Nephron progenitor cell (in vitro differentiated cells): ENCODE measurements around the gene TRIM29.

Source experiments
- DNase-seq: peaks from one replicate; pipeline ENCODE4 v3.0.0; 2021
- H3K27ac Mint-ChIP-seq: 2 replicates; pipeline ENCODE4 v1.8.0; 2021; ENCODE audit warnings: mild to moderate bottlenecking, moderate library complexity, mixed read lengths
- H3K27me3 Mint-ChIP-seq: 2 replicates; pipeline ENCODE4 v1.8.0; 2021; ENCODE audit warnings: mild to moderate bottlenecking, low read depth, mixed read lengths; ENCODE audit not compliant: poor library complexity
- H3K36me3 Mint-ChIP-seq: 2 replicates; pipeline ENCODE4 v1.8.0; 2021; ENCODE audit warnings: low read depth, mixed read lengths
- H3K4me1 Mint-ChIP-seq: 2 replicates; pipeline ENCODE4 v1.8.0; 2021; ENCODE audit warnings: mixed read lengths
- H3K4me3 Mint-ChIP-seq: 2 replicates; pipeline ENCODE4 v1.8.0; 2021; ENCODE audit warnings: mild to moderate bottlenecking, moderate library complexity, mixed read lengths
- H3K9me3 Mint-ChIP-seq: 2 replicates; pipeline ENCODE4 v1.8.0; 2021; ENCODE audit warnings: mild to moderate bottlenecking, moderate library complexity, mixed read lengths
- TF ChIP-seq, protein P1 (sequence below): fragments of 200-600 bp; sonication (generic); IDR thresholded peaks from 2 replicates; pipeline ENCODE4 v1.5.0; 2021; ENCODE audit warnings: antibody characterized with exemption

Gene TRIM29

DNA sequence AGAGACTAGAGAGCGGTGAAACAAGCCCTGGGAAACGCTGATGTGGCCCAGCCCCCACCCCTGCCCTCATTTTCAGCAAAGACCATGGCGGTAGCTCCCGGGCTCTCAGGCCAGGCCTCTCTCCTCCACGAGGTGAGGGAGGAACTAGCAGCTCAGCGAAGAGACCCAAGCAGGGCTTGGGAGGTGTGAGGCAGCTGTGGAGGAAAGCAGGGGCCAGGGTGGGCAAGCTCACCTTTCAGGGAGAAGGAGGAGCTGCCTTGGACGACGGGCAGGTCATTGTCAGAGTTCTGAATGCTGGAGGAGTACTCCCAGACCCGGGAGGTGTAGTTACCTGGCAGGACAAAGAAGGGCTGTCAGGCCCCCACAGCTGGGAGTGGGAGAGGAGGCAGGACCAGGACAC is 19.9 kb downstream of the TRIM29 start:
- H3K27ac Mint-ChIP-seq, result no peak overlapping the region
- TF ChIP-seq, protein P1, sequence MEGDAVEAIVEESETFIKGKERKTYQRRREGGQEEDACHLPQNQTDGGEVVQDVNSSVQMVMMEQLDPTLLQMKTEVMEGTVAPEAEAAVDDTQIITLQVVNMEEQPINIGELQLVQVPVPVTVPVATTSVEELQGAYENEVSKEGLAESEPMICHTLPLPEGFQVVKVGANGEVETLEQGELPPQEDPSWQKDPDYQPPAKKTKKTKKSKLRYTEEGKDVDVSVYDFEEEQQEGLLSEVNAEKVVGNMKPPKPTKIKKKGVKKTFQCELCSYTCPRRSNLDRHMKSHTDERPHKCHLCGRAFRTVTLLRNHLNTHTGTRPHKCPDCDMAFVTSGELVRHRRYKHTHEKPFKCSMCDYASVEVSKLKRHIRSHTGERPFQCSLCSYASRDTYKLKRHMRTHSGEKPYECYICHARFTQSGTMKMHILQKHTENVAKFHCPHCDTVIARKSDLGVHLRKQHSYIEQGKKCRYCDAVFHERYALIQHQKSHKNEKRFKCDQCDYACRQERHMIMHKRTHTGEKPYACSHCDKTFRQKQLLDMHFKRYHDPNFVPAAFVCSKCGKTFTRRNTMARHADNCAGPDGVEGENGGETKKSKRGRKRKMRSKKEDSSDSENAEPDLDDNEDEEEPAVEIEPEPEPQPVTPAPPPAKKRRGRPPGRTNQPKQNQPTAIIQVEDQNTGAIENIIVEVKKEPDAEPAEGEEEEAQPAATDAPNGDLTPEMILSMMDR, result no peak
- no peak overlapping the region for H3K4me3 Mint-ChIP-seq

DNA sequence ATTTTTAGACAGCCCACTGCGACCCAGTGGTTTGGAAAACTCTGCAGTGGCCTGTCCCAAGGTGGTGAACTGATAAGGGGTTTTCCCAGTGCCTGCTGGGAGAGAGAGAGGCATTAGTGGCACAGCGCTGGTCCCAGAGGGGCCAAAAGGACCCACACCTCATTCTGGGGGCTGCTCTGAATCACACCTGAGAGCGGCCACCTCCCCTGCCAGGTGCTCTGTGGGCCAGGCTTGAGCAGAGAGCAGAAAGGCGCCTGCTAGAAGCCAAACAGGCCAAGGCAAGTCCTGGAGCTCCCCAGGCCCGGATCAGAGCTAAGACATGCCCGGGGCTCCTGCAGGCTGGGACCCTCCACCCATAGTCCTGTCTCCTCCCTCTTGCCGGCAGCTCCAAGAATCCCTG is 20.9 kb downstream of the TRIM29 start:
- Mint-ChIP-seq H3K4me3 (no peak overlapping the region), H3K4me1 (peaks cover 39% of the 10 kb centered on the region), H3K36me3 (no peaks in the 10 kb centered on the region), H3K27ac (no peak overlapping the region), H3K27me3 (peaks cover 57% of the 10 kb centered on the region), H3K9me3 (no peaks in the 10 kb centered on the region)
- no peak for DNase-seq
- TF ChIP-seq, protein P1, result no peak

More for the DNA sequence above, 19.9 kb downstream of the TRIM29 start:
- no peaks in the 10 kb centered on the region for H3K9me3 Mint-ChIP-seq
- no peak for DNase-seq
- H3K27me3 Mint-ChIP-seq, result peaks cover 49% of the 10 kb centered on the region
- H3K36me3 Mint-ChIP-seq, result no peaks in the 10 kb centered on the region
- peaks cover 39% of the 10 kb centered on the region for H3K4me1 Mint-ChIP-seq

DNA sequence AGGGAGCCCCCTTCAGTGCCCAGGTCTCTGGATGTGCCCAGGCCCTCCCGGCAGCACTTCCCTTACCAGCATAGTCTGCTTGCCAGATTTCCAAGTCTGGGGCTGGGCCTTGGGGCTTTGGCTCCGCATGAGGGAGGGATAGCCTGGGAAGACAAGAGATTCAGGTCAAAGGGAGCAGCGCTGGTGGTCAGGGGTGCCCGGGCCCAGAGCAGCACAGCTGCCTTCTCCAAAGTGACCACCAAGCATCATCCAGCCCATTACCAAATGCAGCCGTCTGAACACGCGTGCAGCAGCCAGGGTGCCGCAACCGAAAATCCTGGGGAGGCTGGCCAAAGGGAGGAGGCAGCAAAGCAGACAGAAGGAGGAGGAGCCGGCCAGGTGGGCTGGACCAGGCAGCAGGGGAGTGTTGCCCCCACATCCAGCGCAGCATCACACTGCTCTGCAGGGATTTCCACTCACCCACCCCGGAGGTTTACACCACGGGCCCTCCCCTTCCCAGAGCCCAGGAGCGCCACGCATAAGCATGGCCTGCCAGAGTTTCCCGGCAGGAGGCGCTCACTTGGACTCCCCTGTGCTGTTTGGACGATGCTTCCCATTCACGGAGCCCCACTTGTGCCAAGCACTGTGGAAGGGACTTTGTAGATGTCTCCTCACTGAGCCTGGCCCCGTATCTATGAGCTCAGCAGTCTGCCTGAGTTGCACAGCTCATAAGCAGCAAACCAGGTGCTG is 22.5 kb downstream of the TRIM29 start:
- no peak overlapping the region for H3K4me3 Mint-ChIP-seq
- no peak overlapping the region for H3K27ac Mint-ChIP-seq
- H3K27me3 Mint-ChIP-seq, result peaks cover 67% of the 10 kb centered on the region
- TF ChIP-seq, protein P1, result no peak
- H3K9me3 Mint-ChIP-seq, result no peaks in the 10 kb centered on the region
- DNase-seq, result no peak
- peaks cover 29% of the 10 kb centered on the region for H3K4me1 Mint-ChIP-seq
- H3K36me3 Mint-ChIP-seq, result no peaks in the 10 kb centered on the region

DNA sequence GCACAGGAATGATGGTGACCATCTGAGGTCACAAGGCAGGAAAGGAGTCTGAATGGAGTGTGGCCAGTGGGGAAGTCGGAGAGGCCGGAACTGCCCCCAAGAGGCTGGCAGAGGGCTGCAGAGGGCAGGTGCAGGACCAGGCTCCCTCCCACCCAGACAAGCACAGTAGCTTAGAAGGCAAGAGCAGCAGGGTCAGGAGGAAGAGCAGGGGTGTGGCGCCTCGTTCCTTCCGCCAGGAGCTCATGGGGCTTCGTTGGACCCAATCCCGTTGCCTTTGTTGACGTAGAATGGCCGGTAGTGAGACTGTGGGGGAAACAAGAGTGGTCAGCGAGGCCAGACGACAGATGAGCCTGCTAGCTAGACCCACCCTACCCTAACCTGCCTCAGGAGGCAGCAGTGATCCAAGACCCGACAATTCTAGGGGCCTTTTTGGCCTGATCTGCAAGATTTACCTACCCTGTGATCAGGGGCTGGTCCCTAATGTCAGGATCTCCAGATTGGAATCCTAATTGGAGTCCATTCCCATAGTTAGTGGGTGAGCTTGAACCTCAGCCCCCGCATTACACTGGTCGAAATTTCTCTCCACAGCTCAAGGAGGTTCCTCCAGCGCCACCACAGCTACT is 25.6 kb downstream of the TRIM29 start:
- Mint-ChIP-seq H3K4me1 (peaks cover 1% of the 10 kb centered on the region), H3K27ac (no peak overlapping the region), H3K9me3 (no peaks in the 10 kb centered on the region), H3K4me3 (no peak overlapping the region), H3K27me3 (peaks cover 72% of the 10 kb centered on the region), H3K36me3 (no peaks in the 10 kb centered on the region)
- no peak for DNase-seq
- TF ChIP-seq, protein P1, result no peak

DNA sequence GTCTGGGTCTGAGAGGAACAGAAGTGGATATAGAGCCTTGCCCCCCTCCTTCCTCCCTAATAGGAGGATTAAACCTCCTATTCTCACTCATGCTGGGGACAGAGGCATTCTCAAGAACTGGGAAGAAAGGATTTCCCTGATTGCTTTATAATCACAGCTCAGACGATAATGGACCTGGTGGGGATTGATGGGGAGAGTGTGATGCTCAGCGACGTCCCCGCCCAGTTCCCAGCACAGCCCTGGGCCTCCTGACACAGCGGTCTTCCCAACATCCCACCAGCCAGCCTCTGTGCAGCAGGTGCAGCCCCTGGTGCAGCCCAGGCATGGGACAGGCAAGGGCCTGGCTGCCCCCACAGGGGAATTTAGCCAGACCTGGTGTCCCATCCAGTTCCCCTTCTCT is 28.4 kb downstream of the TRIM29 start:
- Mint-ChIP-seq H3K27ac (no peak overlapping the region), H3K9me3 (peaks cover 8% of the 10 kb centered on the region), H3K36me3 (no peaks in the 10 kb centered on the region), H3K27me3 (peaks cover 60% of the 10 kb centered on the region), H3K4me3 (no peak overlapping the region), H3K4me1 (no peaks in the 10 kb centered on the region)
- no peak for DNase-seq
- TF ChIP-seq, protein P1, result no peak

DNA sequence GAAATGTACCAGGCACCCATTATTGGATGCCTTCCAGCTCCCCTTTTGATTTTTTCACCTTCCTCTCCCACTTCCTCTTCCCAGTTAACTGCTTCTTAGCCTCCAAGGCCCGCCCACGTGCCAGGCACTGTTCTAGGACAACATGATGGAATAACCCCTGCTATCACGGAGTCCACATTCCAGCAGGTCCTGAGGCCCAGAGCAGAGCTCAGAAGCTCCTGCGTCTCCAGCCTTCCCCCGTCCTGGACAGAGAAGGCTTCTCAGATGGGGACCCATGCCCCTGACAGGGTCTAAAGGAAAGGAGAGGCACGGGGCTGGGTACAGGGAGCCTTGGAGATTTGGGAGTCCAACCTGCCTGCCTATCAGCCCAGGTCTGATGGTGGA is 29.1 kb downstream of the TRIM29 start:
- Mint-ChIP-seq H3K9me3 (peaks cover 8% of the 10 kb centered on the region), H3K27me3 (peaks cover 57% of the 10 kb centered on the region), H3K4me3 (no peak overlapping the region), H3K4me1 (no peaks in the 10 kb centered on the region), H3K27ac (no peak overlapping the region), H3K36me3 (no peaks in the 10 kb centered on the region)
- no peak for DNase-seq
- TF ChIP-seq, protein P1, result no peak
